PC-9 (cell line): Measurements from ENCODE around the gene ANKRD9. TPM values are rescaled to one million over a fixed set of nuclear protein-coding genes. Genes with fewer than 3 reads are reported as not detected.

Experiments
- BruUV-seq: library from RNA; stranded (reverse); fragments of 400-500 nt; replicated peaks from 2 replicates; lab custom pipeline; 2021; lab: Mats Ljungman, UMichigan
- CTCF ChIA-PET: fragments of 300-600 bp; sonication (Branson Sonifier 250); formaldehyde crosslinking; loops from one replicate; lab custom pipeline; 2022; ENCODE audit warnings: antibody characterized with exemption; lab: Charles Lee
- POLR2A ChIA-PET: fragments of 300-600 bp; sonication (Branson Sonifier 250); formaldehyde crosslinking; loops from one replicate; lab custom pipeline; 2022; ENCODE audit warnings: antibody characterized with exemption; ENCODE audit not compliant: unreplicated experiment; lab: Charles Lee
- DNase-seq, 2 experiments: peaks; one replicate each; pipeline versions ENCODE4 v3.0.0 to v3.0.0-alpha.2; 2015 to 2022; ENCODE audit warnings: mixed read lengths in 1 of 2
- H2AFZ ChIP-seq: fragments of 200-600 bp; sonication (generic); 2 replicates; pipeline ENCODE4 v1.8.1; 2017; ENCODE audit warnings: antibody characterized with exemption
- H3F3A ChIP-seq: fragments of 200-600 bp; sonication (generic); 2 replicates; pipeline ENCODE4 v1.8.1; 2017; ENCODE audit warnings: antibody characterized with exemption, mild to moderate bottlenecking, low read depth; ENCODE audit not compliant: insufficient read depth
- H3K27ac ChIP-seq: fragments of 200-600 bp; sonication (generic); 2 replicates; pipeline ENCODE4 v1.6.1; 2016; ENCODE audit warnings: mixed run types
- H3K27me3 ChIP-seq: fragments of 200-600 bp; sonication (generic); 2 replicates; pipeline ENCODE4 v1.6.1; 2016; ENCODE audit warnings: low read depth, mixed run types; ENCODE audit not compliant: insufficient read depth
- H3K36me3 ChIP-seq: fragments of 200-600 bp; sonication (generic); 2 replicates; pipeline ENCODE4 v1.6.1; 2016; ENCODE audit warnings: low read depth, mixed run types
- H3K4me1 ChIP-seq: fragments of 200-600 bp; sonication (generic); replicated peaks from 2 replicates; pipeline ENCODE4 v1.6.1; 2016; ENCODE audit warnings: mixed run types; ENCODE audit not compliant: insufficient read depth
- H3K4me2 ChIP-seq: fragments of 200-600 bp; sonication (generic); 2 replicates; pipeline ENCODE4 v1.6.1; 2017; ENCODE audit warnings: mixed run types
- H3K4me3 ChIP-seq: fragments of 200-600 bp; sonication (generic); 2 replicates; pipeline ENCODE4 v1.6.1; 2016; ENCODE audit warnings: mixed run types
- H3K79me2 ChIP-seq: fragments of 200-600 bp; sonication (generic); 2 replicates; pipeline ENCODE4 v1.6.1; 2017; ENCODE audit warnings: low read depth, mixed run types
- H3K9me2 ChIP-seq: fragments of 200-600 bp; sonication (generic); 2 replicates; pipeline ENCODE4 v1.8.1; 2017; ENCODE audit warnings: mild to moderate bottlenecking; ENCODE audit not compliant: insufficient read depth
- H3K9me3 ChIP-seq: fragments of 200-600 bp; sonication (generic); 2 replicates; pipeline ENCODE4 v1.8.1; 2016; ENCODE audit warnings: low read depth; ENCODE audit not compliant: insufficient read depth
- H4K20me1 ChIP-seq: fragments of 200-600 bp; sonication (generic); 2 replicates; pipeline ENCODE4 v1.8.1; 2017; ENCODE audit not compliant: insufficient read depth
- CTCF ChIP-seq: fragments of 200-600 bp; sonication (generic); conservative IDR thresholded peaks from 2 replicates; pipeline ENCODE4 v1.6.1; 2017; ENCODE audit warnings: mixed run types, antibody characterized with exemption, mild to moderate bottlenecking, moderate library complexity
- EZH2 ChIP-seq: fragments of 200-600 bp; sonication (generic); IDR thresholded peaks from 2 replicates; pipeline ENCODE4 v1.8.0; 2017; ENCODE audit warnings: antibody characterized with exemption, low read depth
- intact Hi-C: fragments of 100-400 bp; cut with micrococcal nuclease; formaldehyde crosslinking; loops from one replicate; pipeline ENCODE4 v1.10.0; 2022; ENCODE audit not compliant: unreplicated experiment
- total RNA-seq: library from RNA; stranded (reverse); gene quantifications from 2 replicates; pipeline ENCODE4 v1.2.3, GENCODE V29; 2021

The ANKRD9 gene
- total RNA-seq, 1 experiment from 2014 or later, result 44.6 TPM

- Histone ChIP-seq H3K9me2 (no peaks in the 10 kb centered on the region), H3K9me3 (no peaks in the 10 kb centered on the region), H3K36me3 (no peaks in the 10 kb centered on the region), H4K20me1 (no peaks in the 10 kb centered on the region), H3K4me2 (peak overlapping the region; percentile 73), H3K4me3 (no peak overlapping the region), H3K79me2 (no peaks in the 10 kb centered on the region), H3K27ac (no peak overlapping the region), H3K27me3 (peaks cover 14% of the 10 kb centered on the region; the same call in 1 of the 2 replicates), H3K4me1 (peaks cover 25% of the 10 kb centered on the region), H3F3A (peaks cover 28% of the 10 kb centered on the region; the same call in 1 of the 2 replicates), H2AFZ (no peak overlapping the region)
- no peak for TF ChIP-seq CTCF
- TF ChIP-seq EZH2, result no peak
- intact Hi-C loops, result no loop called here
- ChIA-PET CTCF (no interaction called here), POLR2A (no interaction called here)
- no TSS peak for BruUV-seq
- DNase-seq, result peak in 1 of 2 experiments; percentile 35
These were observed 36.1 kb upstream of the ANKRD9 start for GRCh38 chr14:102545461-102546265.

- Histone ChIP-seq H3K27ac (no peak overlapping the region), H3K27me3 (peaks cover 14% of the 10 kb centered on the region; the same call in 1 of the 2 replicates), H4K20me1 (no peaks in the 10 kb centered on the region), H3K4me1 (peaks cover 25% of the 10 kb centered on the region), H3K4me2 (peak overlapping the region; percentile 73), H2AFZ (peak overlapping the region; percentile 63), H3K79me2 (no peaks in the 10 kb centered on the region), H3K9me2 (no peaks in the 10 kb centered on the region), H3K9me3 (no peaks in the 10 kb centered on the region), H3K36me3 (no peaks in the 10 kb centered on the region), H3F3A (peaks cover 21% of the 10 kb centered on the region; the same call in 1 of the 2 replicates), H3K4me3 (peak overlapping the region; percentile 42; the same call in 1 of the 2 replicates)
- TF ChIP-seq EZH2 (no peak; the same call in 1 of the 2 replicates), CTCF (no peak)
- intact Hi-C loops, result no loop called here
- ChIA-PET POLR2A (interaction anchor here (0.6 to 1.0 kb wide), 2 partner anchors 26 to 41 kb away, joined by 4 to 6 read pairs; no protein-coding TSS in a partner anchor), CTCF (no interaction called here)
- DNase-seq, result peak; percentile 51 to 75
- BruUV-seq, result TSS peak; percentile 80
These were observed 35.3 kb upstream of the ANKRD9 start for GRCh38 chr14:102544747-102545460.

GRCh38 chr14:102544046-102544746 lies 34.6 kb upstream of the ANKRD9 start:
- TF ChIP-seq CTCF (no peak), EZH2 (no peak)
- Histone ChIP-seq H3K9me3 (no peaks in the 10 kb centered on the region), H3K4me2 (peak overlapping the region; percentile 73), H3K36me3 (no peaks in the 10 kb centered on the region), H3K27me3 (peaks cover 14% of the 10 kb centered on the region; the same call in 1 of the 2 replicates), H3K9me2 (no peaks in the 10 kb centered on the region), H3K4me1 (peaks cover 25% of the 10 kb centered on the region), H3K4me3 (peak overlapping the region; percentile 42; the same call in 1 of the 2 replicates), H3F3A (peaks cover 21% of the 10 kb centered on the region; the same call in 1 of the 2 replicates), H3K79me2 (no peaks in the 10 kb centered on the region), H2AFZ (peak overlapping the region; percentile 63), H4K20me1 (no peaks in the 10 kb centered on the region), H3K27ac (no peak overlapping the region)
- DNase-seq, result peak in 1 of 2 experiments; percentile 71
- POLR2A ChIA-PET, result interaction anchor here (0.5 to 1.0 kb wide), 4 partner anchors 17 to 381 kb away, joined by 3 to 6 read pairs (median 4); no protein-coding TSS in a partner anchor
- CTCF ChIA-PET, result no interaction called here
- intact Hi-C loops, result no loop called here
- BruUV-seq, result no TSS peak
